OCI-LY7 (cell line): Measurements from ENCODE around the gene SYT7. TPM values are rescaled to one million over a fixed set of nuclear protein-coding genes. Genes with fewer than 3 reads are reported as not detected.

Experiments
- BruUV-seq: library from RNA; stranded (reverse); fragments of 400-500 nt; replicated peaks from 2 replicates; lab custom pipeline; 2021; lab: Mats Ljungman, UMichigan
- CTCF ChIA-PET: fragments of 300-600 bp; sonication (Branson Sonifier 250); formaldehyde crosslinking; loops from one replicate; lab custom pipeline; 2022; ENCODE audit warnings: antibody characterized with exemption; ENCODE audit not compliant: unreplicated experiment; lab: Charles Lee
- POLR2A ChIA-PET: fragments of 300-600 bp; sonication (Branson Sonifier 250); formaldehyde crosslinking; loops from one replicate; lab custom pipeline; 2022; ENCODE audit warnings: antibody characterized with exemption; lab: Charles Lee
- DNase-seq: peaks from one replicate; pipeline ENCODE4 v3.0.0-alpha.2; 2015; ENCODE audit warnings: low spot score
- H2AFZ ChIP-seq: fragments of 200-600 bp; sonication (generic), shearing (Covaris generic); 2 replicates; pipeline ENCODE4 v1.6.1; 2014; ENCODE audit warnings: mild to moderate bottlenecking, antibody characterized with exemption, low read length, moderate library complexity
- H3K27ac ChIP-seq: fragments of 200-600 bp; sonication (generic); 2 replicates; pipeline ENCODE4 v1.5.1; 2014; ENCODE audit warnings: mixed run types, low read depth, mild to moderate bottlenecking, moderate library complexity, low read length, inconsistent platforms; ENCODE audit not compliant: poor library complexity, severe bottlenecking
- H3K36me3 ChIP-seq: fragments of 200-600 bp; sonication (generic); 2 replicates; pipeline ENCODE4 v1.6.1; 2014; ENCODE audit warnings: mild to moderate bottlenecking, antibody characterized with exemption, low read length, moderate library complexity, mixed read lengths; ENCODE audit not compliant: insufficient read depth
- H3K4me1 ChIP-seq: fragments of 200-600 bp; sonication (generic); 2 replicates; pipeline ENCODE4 v1.5.1; 2014; ENCODE audit warnings: mild to moderate bottlenecking, low read length; ENCODE audit not compliant: insufficient read depth, poor library complexity, severe bottlenecking
- H3K4me2 ChIP-seq: fragments of 200-600 bp; sonication (generic); 2 replicates; pipeline ENCODE4 v1.6.1; 2014; ENCODE audit warnings: mild to moderate bottlenecking, low read length
- H3K4me3 ChIP-seq: fragments of 200-600 bp; sonication (generic); 2 replicates; pipeline ENCODE4 v1.5.1; 2014; ENCODE audit warnings: mild to moderate bottlenecking, low read depth, low read length; ENCODE audit not compliant: poor library complexity, severe bottlenecking
- H3K79me2 ChIP-seq: fragments of 200-600 bp; sonication (generic); 2 replicates; pipeline ENCODE4 v1.6.1; 2016; ENCODE audit warnings: low read depth, mild to moderate bottlenecking, low read length, moderate library complexity, mixed read lengths; ENCODE audit not compliant: insufficient read depth
- H3K9me2 ChIP-seq: fragments of 200-600 bp; sonication (generic); 2 replicates; pipeline ENCODE4 v1.6.1; 2016; ENCODE audit warnings: mild to moderate bottlenecking, low read length, mixed read lengths; ENCODE audit not compliant: insufficient read depth
- H3K9me3 ChIP-seq: fragments of 200-600 bp; sonication (generic); 2 replicates; pipeline ENCODE4 v1.6.1; 2014; ENCODE audit warnings: mild to moderate bottlenecking, mixed run types, low read length, mixed read lengths
- H4K20me1 ChIP-seq: fragments of 200-600 bp; sonication (generic); 2 replicates; pipeline ENCODE4 v1.6.1; 2014; ENCODE audit warnings: mild to moderate bottlenecking, antibody characterized with exemption, low read length, moderate library complexity, mixed read lengths; ENCODE audit not compliant: insufficient read depth
- EZH2phosphoT487 ChIP-seq: fragments of 200-600 bp; sonication (generic); IDR thresholded peaks from 2 replicates; pipeline ENCODE4 v1.6.1; 2018; ENCODE audit warnings: low read depth, borderline replicate concordance, mild to moderate bottlenecking, mixed run types, antibody characterized with exemption, low read length, moderate library complexity, mixed read lengths
- intact Hi-C: fragments of 100-400 bp; cut with micrococcal nuclease; formaldehyde crosslinking; loops from one replicate; pipeline ENCODE4 v1.10.0; 2022; ENCODE audit not compliant: unreplicated experiment
- total RNA-seq, 2 experiments: library from RNA; depleted of rRNA in 1 of 2; stranded (reverse); fragments of >200 nt in 1 of 2; shearing (Covaris generic) in 1 of 2; gene quantifications; 2 replicates each; pipeline ENCODE4 v1.2.3, GENCODE V29; 2014 to 2022
- TF ChIP-seq, protein P1 (sequence below): fragments of 200-600 bp; sonication (generic); conservative IDR thresholded peaks from 2 replicates; pipeline ENCODE4 v1.5.1; 2014; ENCODE audit warnings: mild to moderate bottlenecking, antibody characterized with exemption, low read length, moderate library complexity, mixed read lengths

The SYT7 gene
- total RNA-seq, 2 experiments from 2014 or later, result not detected

GRCh38 chr11:61629082-61629833 is 48.4 kb upstream of the SYT7 start:
- Histone ChIP-seq H3K9me2 (no peaks in the 10 kb centered on the region), H3K4me1 (no peaks in the 10 kb centered on the region), H3K9me3 (no peaks in the 10 kb centered on the region), H3K27ac (no peak overlapping the region), H3K36me3 (no peaks in the 10 kb centered on the region), H4K20me1 (no peaks in the 10 kb centered on the region), H3K4me2 (no peak overlapping the region), H3K4me3 (no peak overlapping the region), H2AFZ (no peak overlapping the region), H3K79me2 (no peaks in the 10 kb centered on the region)
- ChIA-PET POLR2A (no interaction called here), CTCF (interaction anchor here (0.6 kb wide), 1 partner anchor 189 kb away, joined by 3 read pairs; no protein-coding TSS in a partner anchor)
- no peak for DNase-seq
- BruUV-seq, result no TSS peak
- intact Hi-C loops, result no loop called here
- no peak for TF ChIP-seq EZH2phosphoT487
- TF ChIP-seq, protein P1, sequence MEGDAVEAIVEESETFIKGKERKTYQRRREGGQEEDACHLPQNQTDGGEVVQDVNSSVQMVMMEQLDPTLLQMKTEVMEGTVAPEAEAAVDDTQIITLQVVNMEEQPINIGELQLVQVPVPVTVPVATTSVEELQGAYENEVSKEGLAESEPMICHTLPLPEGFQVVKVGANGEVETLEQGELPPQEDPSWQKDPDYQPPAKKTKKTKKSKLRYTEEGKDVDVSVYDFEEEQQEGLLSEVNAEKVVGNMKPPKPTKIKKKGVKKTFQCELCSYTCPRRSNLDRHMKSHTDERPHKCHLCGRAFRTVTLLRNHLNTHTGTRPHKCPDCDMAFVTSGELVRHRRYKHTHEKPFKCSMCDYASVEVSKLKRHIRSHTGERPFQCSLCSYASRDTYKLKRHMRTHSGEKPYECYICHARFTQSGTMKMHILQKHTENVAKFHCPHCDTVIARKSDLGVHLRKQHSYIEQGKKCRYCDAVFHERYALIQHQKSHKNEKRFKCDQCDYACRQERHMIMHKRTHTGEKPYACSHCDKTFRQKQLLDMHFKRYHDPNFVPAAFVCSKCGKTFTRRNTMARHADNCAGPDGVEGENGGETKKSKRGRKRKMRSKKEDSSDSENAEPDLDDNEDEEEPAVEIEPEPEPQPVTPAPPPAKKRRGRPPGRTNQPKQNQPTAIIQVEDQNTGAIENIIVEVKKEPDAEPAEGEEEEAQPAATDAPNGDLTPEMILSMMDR, result no peak

GRCh38 chr11:61628662-61628970 is 47.7 kb upstream of the SYT7 start:
- intact Hi-C loops, result no loop called here
- POLR2A ChIA-PET, result no interaction called here

More at GRCh38 chr11:61628662-61628970, 47.7 kb upstream of the SYT7 start:
- DNase-seq, result no peak
- BruUV-seq, result no TSS peak
- Histone ChIP-seq H3K4me2 (no peak overlapping the region), H3K27ac (no peak overlapping the region), H3K36me3 (no peaks in the 10 kb centered on the region), H4K20me1 (no peaks in the 10 kb centered on the region), H3K9me3 (no peaks in the 10 kb centered on the region), H2AFZ (no peak overlapping the region), H3K9me2 (no peaks in the 10 kb centered on the region), H3K79me2 (no peaks in the 10 kb centered on the region), H3K4me1 (no peaks in the 10 kb centered on the region), H3K4me3 (no peak overlapping the region)
- CTCF ChIA-PET, result no interaction called here
- no peak for TF ChIP-seq EZH2phosphoT487
- TF ChIP-seq, protein P1, result no peak
